HG03196 (cell line): ENCODE results near the gene ACTR6.

Source experiments
- ATAC-seq: cut with Tn5 transposase; IDR thresholded peaks from one replicate; pipeline ENCODE4 v1.9.1; 2021; ENCODE audit not compliant: unreplicated experiment

Gene ACTR6

DNA sequence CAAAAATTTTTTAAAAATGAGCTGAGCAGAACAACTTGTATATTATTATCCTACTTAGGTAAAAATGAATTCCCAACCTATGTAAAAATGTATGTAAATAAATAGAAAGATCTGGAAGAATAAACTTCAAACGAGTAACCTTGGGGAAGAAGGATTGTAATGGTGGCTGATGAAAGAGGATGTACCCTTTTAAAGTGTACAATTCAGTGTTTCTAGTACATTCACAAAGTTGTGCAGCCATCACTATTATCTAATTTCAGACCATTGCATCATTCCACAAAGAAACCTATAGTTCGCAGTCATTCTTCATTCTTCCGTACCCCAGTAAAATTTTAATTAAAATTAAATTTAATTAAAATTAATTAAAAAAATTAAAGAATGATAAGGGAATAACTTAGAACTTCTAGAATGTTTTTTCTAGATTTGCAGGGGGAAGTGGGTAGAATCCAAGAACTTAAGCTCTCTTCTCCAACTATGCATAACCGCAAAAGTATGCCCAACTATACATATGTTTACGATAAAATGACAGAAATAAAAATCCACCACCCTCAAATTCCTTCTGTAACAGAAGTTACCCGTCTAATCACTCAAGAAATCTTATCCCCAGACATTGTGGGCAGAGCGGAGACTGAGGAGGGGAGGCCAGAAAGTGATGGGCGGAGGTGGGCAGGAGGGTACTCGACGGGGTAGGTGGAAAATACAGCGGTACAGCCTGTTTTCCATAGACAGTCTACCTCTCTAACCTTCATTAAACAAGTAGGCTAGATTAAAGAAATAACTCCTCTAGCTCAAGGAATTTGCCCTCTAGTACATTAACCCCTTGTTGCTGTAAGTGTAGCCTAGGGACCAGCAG is 65.3 kb downstream of the ACTR6 start:
- no peak for ATAC-seq

DNA sequence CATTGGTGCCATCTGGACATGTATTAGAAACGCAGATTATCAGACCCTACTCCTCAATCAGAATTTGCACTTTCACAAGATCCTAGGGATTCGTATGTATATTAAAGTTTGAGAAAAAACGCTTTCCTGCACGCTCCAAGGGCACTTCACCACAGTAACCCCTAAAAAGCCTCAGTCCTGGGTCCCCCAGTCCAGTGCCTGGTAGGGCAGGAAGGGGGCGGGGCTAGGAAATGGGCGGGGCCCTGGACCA is 65.9 kb downstream of the ACTR6 start:
- peak; percentile 88 for ATAC-seq

DNA sequence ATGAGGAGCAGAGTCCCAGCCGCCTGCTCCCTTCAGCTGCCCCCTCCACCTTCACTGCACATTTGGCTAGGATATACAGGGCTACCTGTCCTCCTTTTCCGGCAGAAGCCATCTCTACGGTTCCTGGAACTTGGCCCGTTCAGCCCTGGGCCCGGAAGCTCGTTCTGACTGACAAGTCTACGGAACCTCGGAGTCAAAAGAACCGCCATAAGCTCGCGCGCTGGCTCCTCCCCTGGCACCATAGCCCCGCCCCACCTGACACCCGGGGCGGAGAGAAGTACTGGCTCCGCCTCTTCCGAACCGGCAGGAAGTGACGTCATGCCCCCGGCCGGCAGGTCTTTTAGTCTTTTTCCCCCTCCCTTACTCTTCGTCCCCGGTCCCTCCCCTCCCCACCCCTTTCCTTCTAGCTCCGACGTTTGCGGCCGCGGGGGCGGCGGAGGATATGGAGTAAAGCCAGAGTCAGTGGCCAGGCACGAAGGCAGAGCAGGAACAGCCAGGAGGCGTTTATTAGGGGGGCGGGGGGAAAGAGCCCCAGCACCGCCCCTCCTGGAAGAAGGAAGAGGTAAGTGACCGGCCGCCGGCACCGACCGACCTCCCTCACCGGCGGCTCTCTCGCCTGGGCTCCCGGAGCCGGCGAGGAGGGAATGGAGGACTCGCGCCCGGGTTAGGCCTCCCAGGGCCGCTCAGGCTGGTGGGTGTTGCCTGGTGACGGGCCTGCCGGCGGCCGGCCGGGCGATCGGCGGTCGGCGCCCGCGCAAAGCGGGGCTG is 66.4 kb downstream of the ACTR6 start, which contains the start of the genes DEPDC4 and SCYL2:
TSS of gene DEPDC4 (minus strand) at position 245 of the 768 bp plus-strand sequence. CDS start at position 242, 3 bp downstream.
TSS of gene SCYL2 (plus strand) at position 343 of the 768 bp plus-strand sequence. CDS start 15,794 bp downstream, outside the sequence.
- ATAC-seq = peak; percentile 93

GRCh38 chr12:100267603-100268281 is 67.1 kb downstream of the ACTR6 start:
- peak; percentile 12 for ATAC-seq

- no peak for ATAC-seq
Observed at GRCh38 chr12:100268835-100269564, 68.4 kb downstream of the ACTR6 start.

DNA sequence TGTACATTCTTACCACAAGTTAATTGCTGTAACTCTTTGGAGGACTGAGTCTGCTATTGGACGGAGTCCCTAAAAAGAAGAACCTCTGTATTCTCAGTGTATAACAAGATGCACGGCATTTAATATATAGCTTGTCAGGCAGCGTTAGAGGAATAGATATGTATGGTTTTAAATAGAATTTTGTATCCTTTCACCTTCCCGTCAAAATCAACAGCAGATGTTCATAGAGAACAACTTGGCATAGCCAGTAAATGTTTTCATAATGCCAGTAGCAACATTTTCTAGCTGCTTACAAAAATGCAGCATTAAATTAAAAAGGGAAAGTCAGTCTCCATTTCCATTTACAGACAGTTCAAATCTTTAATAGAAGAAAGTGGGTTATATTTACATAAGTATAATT is 73.2 kb downstream of the ACTR6 start:
- ATAC-seq = no peak
